HG02642 (cell line): ENCODE results near the gene RALY.
"Not testable (repeated sequence)": the region's sequence is repeated elsewhere in the genome, so short reads cannot be mapped to it uniquely, and the experiment has no call there.

Experiments used
- ATAC-seq: cut with Tn5 transposase; IDR thresholded peaks from one replicate; pipeline ENCODE4 v1.9.1; 2021; ENCODE audit warnings: mild to moderate bottlenecking; ENCODE audit not compliant: unreplicated experiment, poor library complexity

The RALY gene

DNA sequence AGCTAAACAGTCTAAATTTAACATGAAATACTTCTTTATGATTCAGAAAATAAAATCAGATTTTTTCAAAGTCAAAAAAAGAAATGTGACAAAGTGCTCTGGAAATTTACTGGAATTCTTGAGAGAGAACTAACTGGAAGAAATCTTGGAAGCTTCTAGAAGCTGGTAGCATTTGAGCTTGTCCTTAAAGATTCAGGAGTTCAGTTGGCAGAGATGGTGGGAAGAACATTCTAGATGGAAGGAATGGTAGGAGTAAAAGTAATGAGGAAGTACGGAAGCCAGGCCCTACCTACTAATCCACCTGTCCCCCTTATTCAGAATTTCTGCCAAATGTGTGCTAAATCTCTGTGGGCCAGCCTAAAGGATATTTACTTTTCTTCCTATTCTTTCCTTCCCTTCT is 21.2 kb downstream of the RALY start:
- no peak for ATAC-seq

DNA sequence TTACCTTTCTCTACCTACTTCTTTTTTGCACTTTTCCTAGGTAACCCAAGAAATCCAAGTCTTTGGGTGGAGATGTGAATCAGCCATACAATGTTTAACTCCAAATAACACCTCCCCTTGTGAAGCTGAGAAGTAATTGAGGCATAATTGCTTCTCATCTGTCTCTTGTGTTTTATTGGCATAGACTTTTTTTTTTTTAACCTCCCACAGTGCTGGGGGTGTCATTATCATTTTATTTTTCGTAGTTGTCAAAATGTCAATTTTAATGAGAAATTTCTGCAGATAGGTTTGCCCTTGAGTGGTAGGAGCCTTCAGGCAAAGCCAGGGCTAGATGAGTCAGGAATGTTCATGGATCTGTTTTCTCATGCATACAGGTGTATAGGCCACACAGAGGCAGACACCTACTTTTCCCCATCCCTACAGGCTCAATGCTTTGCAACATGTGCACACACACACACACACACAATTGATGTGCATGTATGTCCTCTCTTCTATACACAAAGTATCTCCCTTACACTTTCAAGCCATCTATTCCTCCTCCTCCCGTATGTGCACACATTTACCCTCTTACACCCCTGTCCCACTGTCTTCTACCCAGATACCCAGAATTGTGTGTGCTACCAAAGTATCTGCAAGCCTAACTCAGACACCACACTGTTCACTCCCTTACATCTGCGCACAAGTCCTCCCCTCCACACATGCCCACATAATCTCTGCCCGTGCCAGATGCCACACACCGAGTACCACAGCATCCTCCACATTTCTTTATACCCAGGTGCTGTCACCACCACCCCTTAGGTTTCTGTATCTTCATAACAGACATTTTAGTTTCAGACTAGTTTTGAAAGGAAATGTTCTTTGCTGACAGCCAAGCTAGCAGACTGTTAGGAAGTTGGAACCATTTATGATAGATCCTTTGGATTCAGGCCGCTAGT is 22.0 kb downstream of the RALY start:
- no peak for ATAC-seq

DNA sequence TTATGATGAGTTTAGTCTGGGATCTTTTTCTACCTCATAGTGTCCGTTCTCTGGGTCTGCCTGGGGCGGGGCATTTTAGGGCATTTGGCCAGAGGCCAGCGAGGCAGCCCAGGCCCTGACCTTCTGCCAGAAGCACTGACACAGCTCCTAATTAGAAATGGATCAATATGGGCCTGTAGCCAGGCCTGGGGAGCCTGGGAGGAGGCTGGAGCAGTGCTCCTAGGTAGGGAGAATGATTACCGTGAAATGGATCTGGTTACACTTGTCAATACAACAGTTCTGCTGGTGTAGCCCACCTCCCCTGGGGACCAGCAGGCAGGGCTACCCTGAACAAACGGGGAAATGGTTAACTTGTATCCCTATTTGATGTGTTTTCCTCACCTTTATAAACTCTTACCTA is 23.0 kb downstream of the RALY start:
- no peak for ATAC-seq

DNA sequence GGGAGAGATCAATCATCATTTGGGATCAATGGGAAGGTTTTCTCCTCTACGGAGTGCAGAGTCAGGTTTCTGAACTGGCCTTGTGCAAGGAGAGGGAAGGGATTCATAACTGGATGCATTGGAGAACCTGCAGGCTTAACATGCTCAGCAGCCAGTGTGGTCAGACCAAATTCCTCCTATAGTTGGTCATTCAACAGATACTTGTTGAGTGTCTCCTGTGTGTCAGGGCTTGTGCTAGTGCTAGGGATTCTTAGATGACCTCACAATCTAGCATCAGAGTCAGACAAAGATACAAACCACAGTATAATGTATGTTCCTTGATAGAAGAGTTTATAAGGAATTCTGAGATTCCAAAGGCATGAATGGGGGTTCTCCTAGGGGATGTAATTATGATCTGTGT is 23.9 kb downstream of the RALY start:
- no peak for ATAC-seq

DNA sequence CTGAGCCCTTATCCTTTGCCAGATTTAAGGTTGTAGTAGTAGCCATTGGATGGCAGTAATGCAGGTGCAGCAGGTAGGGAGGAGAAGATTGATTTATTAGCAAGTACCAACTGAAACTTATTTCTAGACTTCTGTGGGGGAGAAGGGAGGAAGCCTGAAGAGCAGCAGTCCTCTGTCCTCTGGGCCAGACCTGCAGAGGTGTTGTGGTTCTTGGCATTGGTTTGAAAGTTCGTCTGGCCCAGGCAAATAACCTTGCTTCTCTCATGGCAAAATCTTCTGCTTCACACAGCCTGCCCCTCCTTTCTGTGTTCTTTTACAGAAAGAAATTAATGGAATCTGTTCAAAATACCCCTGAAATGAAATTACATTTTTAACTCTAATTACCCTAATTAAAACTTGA is 24.5 kb downstream of the RALY start:
- ATAC-seq = no peak

DNA sequence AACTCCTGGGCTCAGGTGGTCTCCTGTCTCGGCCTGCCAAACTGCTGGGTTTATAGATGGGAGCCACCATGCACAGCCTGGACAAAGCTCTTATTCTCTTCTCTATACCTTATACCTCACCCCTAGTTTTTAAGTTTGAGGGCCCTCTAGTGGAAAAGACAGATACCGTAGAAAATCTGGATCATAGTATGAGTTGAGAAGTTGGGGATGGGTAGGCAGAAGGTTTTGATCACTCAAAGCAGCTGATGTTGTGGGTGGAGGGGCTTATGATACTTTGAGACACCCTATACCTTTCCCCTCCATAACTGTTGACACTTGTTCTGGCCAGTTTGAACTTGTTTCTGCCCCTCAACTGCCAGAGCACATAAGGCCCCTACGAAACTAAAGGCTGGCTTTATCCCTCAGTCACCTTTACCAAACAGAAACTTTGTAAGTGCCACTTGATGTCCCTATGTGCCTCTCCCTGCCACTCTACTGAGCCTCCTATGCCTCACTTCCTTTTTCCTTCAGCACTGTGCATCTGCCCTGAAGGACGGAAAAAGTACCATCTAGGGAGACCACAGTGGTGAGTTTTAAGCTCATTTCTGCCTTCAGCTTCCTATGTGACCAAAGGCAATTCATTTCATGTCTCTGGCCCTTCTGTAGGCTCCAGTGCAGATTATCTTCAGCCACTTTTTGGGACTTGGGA is 28.6 kb downstream of the RALY start:
- peak; percentile 59 for ATAC-seq

DNA sequence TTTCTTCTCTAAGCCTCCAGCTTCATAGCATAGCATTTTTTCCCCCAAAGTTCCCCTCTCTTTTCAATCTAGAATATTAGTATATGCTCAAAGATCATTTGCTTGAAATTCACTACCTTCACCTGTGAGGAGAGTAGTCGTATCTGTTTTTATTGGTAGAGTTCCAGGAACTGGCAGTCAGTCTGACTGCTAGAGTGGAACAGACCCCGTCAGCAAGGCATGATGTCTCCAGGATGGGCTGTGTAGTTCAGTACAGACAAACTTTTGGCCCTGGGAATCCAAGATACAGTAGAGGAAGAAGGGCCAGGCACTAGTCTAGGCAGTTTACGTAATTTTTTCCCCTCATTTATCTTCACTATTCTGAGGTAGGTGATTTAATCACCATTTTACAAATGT is 29.1 kb downstream of the RALY start:
- no peak for ATAC-seq

DNA sequence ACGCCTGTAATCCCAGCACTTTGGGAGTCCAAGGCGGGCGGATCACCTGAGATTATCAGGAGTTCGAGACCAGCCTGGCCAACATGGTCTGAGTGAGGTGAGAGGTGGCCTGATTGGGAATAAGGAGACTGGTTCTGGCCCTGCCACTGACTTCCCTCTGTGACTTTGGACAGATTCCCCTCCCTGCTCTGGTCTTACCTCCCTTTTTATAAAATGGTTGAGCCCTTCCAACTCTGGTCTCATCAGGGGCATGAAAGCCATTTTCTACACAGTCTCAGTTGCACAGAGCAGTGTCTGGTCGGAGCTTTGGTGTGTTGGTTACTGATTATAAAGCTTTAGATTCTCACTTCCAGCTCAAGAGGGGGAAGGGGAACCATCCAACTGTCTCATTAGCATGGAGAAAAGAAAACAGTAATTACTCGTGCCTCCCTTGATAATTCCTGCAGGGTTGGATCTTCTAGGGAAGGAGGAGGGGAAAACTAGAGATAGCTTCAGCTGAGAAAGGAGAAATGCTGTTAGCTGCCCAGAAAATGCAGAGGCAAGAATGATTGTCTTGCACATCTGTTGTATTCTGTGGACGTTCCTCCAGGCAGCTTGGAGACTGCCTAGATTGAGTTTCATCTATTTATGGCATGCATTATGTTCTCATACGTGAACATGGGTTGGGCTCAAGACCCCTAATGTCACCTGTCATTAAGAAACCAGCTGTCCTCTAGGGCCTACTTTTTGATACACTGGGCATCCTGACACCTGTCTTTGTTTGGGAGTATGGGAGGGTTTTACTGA is 30.4 kb downstream of the RALY start:
- ATAC-seq = no peak

DNA sequence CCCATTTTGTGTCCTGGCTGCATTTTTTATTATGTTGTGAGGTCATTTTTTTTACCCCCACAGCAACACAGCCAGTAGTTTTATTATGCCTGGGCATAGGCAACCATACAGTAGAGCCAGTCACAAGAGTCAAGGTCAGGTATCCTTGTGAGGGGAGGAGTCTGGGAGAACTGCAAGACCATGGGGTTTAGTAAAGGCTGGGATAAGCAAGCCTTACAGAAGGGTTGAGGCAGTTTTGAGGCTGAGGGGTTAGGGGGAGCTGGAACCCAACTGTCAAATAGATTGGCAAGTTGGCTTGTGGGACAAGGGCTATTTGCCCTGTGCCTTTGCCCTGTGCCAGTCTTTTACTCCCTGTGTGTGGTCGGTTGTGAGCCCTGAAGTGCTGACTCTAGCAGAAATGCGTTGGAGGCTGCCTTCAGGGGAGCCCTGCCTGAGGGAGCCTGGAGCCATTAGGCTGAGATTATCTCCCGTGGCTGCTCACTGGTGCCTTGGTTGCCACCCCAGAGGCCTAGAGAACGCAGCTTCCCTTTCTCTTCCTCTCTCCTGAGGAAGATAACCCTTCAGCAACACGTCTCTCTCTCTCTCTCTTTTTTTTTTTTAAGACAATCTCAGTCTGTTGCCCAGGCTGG is 31.1 kb downstream of the RALY start:
- no peak for ATAC-seq

DNA sequence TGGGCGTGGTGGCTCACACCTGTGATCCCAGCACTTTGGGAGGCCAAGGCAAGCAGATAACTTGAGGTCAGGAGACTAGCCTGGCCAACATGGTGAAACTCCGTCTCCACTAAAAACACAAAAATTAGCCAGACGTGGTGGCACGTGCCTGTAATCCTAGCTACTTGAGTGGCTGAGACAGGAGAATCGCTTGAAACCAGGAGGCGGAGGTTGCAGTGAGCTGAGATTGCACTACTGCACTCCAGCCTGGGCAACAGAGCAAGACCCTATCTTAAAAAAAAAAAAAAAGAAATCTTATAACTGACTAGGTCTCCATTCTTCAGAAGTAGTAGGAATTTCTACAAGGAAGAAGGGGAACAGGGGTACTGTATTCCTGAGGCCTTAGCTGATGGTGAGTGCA is 34.3 kb downstream of the RALY start:
- not testable (repeated sequence) for ATAC-seq

DNA sequence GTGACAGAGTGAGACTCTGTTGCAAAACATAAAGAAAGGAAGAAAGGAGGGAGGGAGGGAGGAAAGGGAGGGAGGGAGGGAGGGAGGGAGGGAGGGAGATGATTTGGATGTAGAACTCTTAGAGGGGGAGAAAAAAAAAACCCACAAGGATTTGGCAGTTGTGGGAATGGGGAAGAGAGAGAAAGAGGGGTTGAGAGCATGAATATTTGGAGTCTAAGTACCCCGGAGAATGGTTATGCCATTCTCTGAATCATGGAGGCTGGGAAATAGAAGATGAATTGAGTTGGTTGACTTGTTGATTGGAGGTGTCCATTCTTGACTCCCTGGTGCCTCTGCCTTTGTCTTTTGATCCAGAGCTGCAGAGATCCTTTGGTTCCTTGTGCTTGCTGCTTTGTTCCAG is 35.7 kb downstream of the RALY start:
- no peak for ATAC-seq

DNA sequence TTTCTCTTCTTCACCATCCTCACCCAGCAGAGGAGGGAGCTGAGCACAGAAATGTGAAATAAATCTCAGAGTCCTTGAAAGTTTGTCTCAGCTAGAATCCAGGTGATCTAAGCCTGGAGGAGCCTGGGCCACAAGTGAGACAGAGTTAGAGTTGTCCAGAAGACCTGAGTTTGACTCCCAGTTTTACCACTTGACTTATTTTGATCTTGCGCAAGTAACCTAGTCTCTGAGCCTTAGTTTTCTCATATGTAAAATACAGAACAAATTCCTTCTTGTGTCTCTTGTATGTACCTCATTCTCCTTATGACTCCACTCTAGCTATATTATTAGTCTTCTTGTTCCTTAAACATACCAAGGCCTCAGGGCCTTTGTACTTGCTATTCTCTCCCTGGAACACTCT is 36.7 kb downstream of the RALY start:
- no peak for ATAC-seq

DNA sequence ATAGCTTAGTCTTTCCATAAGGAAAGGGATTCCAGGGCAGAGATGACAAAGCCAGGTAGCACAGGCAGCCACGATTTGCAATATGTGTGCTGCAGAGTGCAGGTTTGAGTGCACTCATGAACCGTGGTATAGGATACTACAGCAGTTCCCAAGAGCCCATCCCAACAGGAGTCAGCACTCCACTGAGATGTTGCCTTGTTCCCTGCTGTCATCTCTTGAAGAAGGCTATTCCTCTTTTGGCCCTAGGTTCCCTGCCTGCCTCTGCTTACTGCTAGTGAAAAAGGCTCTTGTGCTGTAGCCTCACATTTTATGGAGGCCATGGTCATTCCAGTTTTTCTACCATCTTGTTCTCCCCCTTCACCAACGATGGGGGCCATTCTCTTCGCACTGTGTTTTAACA is 40.2 kb downstream of the RALY start:
- no peak for ATAC-seq

DNA sequence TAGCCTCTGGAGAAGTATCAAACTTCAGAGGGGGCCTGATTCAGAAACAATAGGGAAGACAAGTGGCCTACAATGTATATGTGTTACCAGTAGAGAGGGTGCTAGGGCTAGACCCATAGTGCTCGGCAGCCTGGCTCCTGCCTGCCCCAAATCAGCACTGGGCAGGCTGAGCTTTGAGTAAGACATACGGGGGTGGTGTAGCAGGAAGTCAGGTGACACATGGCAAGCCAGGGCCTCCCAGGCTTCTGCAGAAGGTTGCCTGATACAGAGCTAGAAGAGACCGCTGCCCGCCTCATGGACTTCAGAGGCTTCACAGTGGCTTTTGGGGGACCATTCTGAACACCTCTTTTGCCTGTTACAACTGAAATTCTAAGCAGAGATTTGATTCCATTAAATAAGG is 43.4 kb downstream of the RALY start:
- no peak for ATAC-seq

DNA sequence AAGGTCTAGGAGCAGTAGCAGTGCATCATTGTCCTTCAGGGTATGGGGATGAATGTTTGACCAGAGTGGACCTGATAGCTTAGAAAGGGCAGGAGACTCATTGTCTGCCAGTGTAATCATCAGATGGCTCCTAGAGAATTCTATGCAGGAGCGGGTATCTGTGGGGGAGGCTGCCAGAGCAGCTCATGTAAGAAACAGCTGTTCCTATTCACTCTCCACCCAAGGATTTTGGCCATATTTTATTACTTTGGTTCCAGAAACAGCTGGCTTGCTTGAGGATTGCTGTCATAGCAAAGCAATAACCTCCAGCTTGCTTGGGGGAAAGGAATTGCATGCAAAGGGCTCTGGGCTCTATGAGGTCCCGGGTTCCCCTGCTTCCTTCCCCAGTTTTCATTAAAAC is 44.1 kb downstream of the RALY start:
- no peak for ATAC-seq

DNA sequence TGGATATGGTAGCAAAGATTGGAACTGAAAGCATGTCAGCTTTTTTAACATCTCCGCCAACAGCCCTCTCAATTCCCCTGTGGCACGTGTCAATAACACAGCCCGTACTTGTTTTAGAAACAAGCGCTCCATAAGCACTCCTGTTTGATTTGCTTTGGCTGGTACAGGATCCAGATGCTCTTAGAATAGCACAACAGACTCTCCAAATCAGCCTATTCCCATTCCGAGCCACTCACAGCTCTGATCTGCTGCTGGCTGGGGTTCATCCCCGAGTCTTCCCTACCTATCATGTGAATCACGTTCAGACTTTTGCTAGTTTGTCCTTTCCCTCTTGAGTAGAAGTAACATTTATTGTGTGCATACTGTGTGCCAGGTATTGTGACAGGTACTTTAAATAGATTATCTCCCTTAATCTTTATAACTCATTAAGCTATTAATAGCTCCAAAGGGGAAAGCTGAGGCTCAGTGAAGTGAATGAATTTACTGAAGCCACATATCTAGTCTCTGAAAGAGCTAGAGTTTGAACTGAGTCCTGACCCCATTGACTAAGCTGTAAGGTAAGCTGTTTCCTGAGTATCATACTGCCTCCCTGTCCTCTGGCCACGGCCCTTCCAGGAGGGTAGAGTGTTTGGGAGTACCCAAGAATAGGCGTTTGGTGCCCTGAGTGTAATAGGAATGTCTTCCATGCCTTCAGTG is 46.7 kb downstream of the RALY start:
- no peak for ATAC-seq

DNA sequence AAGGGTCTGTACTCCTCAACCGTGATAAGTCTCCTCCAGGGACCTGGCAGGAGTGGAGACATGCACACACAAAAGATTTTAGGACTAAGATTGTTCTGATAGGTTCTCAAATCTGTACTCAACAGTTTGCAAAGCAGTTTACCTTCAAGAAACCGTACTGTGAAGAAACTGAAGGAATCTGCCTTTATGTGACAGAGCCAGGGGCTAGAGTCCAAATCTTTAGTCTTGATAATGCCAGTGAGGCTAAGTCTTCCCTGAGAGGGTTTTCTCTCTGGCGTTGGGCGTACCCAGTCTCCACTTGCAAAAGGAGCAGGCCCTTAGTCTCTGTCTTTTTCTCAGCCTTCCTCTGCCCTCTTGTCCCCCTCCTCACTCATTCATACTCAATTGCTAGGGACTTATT is 47.5 kb downstream of the RALY start:
- no peak for ATAC-seq

DNA sequence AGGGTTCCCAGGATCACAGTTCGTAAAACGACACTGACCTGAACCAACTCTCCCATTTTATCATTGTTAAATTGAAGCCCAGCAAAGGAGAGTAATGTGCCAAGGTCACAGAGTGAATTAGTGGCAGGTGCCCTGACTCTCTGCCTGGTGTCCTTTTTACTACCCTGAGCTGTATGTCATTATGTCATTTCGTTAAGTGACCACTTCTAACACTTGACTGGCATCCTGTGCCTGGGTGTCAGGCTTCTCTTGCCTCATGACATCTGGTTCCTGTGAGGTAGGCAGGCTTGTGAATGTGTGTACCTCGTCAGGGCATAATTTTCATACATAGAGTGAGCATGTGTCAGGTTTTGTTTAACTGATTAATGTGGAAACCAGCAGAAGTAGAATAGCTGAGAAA is 48.6 kb downstream of the RALY start:
- ATAC-seq = no peak

DNA sequence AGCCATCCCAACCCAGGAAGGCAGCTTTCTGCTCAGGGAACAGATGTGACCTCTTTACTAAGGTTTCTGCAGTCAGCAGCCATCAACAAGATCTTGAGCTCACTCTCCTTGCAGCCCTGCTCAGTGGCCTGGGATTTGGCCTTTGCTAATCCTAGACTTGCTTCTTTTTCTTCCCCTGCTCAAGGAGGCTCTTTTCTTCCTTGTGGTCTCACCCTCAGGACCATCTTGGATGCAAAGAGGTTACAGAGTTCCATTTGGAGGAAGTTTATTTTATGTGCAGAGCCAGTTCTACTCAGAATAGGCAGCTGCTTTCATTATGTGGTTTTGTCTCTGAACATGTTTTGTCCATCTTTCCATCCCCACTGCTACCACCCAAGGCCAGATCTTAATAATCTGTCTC is 49.3 kb downstream of the RALY start:
- ATAC-seq = no peak

DNA sequence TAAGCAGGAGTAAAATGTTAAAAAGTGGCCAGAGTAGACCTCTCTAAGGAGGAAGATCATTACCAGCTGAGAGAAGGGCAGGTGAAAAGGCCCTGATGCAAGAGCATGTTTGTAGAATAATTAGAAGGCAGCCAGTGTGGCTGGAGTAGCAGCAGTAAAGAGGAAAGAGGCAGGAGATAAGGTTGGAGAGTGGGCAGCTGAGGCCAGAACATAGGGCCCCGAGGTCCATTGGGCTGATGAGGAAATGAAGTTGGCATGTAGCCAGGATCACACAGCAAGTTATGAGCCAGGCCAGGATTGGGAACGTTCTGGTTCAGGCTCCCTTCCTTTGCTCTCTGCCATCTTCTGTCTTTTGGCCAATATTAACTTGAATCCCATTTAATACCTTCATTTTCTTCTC is 51.6 kb downstream of the RALY start:
- no peak for ATAC-seq
